ENCODE results near the gene TIGD3.

GRCh38 chr11:65315204-65315865 is 39.2 kb upstream of the TIGD3 start:
- peak; percentile 95 to 99 for TF ChIP-seq CTCF (IDR thresholded peaks at IDR 0.05; ENCODE audit: extremely low read depth in 1 of 2, insufficient read depth in 1 of 2, low read depth in 1 of 2, low read length in 2 of 2)
- no peak for TF ChIP-seq EZH2 (IDR thresholded peaks at IDR 0.05; ENCODE audit: borderline replicate concordance, low read depth, low read length, severe bottlenecking)
- TF ChIP-seq FOS (IDR thresholded peaks at IDR 0.05; ENCODE audit: borderline replicate concordance, insufficient read depth, low read length): no peak
- peak; percentile 16 for TF ChIP-seq GATA2 (IDR thresholded peaks at IDR 0.05; ENCODE audit: insufficient read depth, insufficient read length, low read depth, low read length)
- TF ChIP-seq POLR2A (IDR thresholded peaks at IDR 0.05; ENCODE audit: low read depth, low read length): no peak
- peak; percentile 60 for TF ChIP-seq POLR2AphosphoS5 (IDR thresholded peaks at IDR 0.05; ENCODE audit: insufficient read depth, low read depth, low read length)
- no peak for TF ChIP-seq MAX (IDR thresholded peaks at IDR 0.05; ENCODE audit: insufficient read depth, insufficient read length)
- peak; percentile 16 for TF ChIP-seq MYC (IDR thresholded peaks at IDR 0.05; ENCODE audit: low read depth, low read length)

Measured in endothelial cell of umbilical vein (primary cell).